Activated CD4-positive, alpha-beta T cell treated with anti-CD3 and anti-CD28 coated beads for 36 hours (primary cell): ENCODE measurements around the gene NMS. TPM values are rescaled to one million over a fixed set of nuclear protein-coding genes. Genes with fewer than 3 reads are reported as not detected.
A peak's percentile ranks its signal among the peaks of the same experiment; 100 is the strongest.

Experiments
- ATAC-seq: fragments of 200-7000 bp; cut with Tn5 transposase; one replicate; pipeline ENCODE4 v1.10.0; 2021; ENCODE audit warnings: mild to moderate bottlenecking, moderate library complexity
- CTCF ChIA-PET: fragments of 350-600 bp; sonication (Branson Sonifier 250); formaldehyde crosslinking; loops from one replicate; lab custom pipeline; 2021; ENCODE audit warnings: antibody characterized with exemption; lab: Charles Lee
- POLR2A ChIA-PET: fragments of 350-600 bp; sonication (Branson Sonifier 250); formaldehyde crosslinking; loops from one replicate; lab custom pipeline; 2021; ENCODE audit warnings: antibody characterized with exemption, inconsistent platforms; lab: Charles Lee
- DNase-seq: peaks from one replicate; pipeline ENCODE4 v3.0.0-alpha.2; 2020
- H3K27ac Mint-ChIP-seq: one replicate; pipeline ENCODE4 v1.8.0; 2021; ENCODE audit warnings: mixed read lengths
- H3K27me3 Mint-ChIP-seq: one replicate; pipeline ENCODE4 v1.8.0; 2021; ENCODE audit warnings: mixed read lengths
- H3K36me3 Mint-ChIP-seq: one replicate; pipeline ENCODE4 v1.8.0; 2021; ENCODE audit warnings: low read depth, mixed read lengths
- H3K4me1 Mint-ChIP-seq: one replicate; pipeline ENCODE4 v1.8.0; 2021; ENCODE audit warnings: mixed read lengths
- H3K4me3 Mint-ChIP-seq: one replicate; pipeline ENCODE4 v1.8.0; 2021; ENCODE audit warnings: mild to moderate bottlenecking, moderate library complexity, mixed read lengths
- H3K9me3 Mint-ChIP-seq: one replicate; pipeline ENCODE4 v1.8.0; 2021; ENCODE audit warnings: low read depth, mixed read lengths
- intact Hi-C, 2 experiments: fragments of 100-400 bp; cut with DNase I in 1 of 2; cut with micrococcal nuclease in 1 of 2; formaldehyde crosslinking; loops; one replicate each; pipeline versions ENCODE4 v1.14.2 to v1.15.1; 2022 to 2024; cut with DNase I, micrococcal nuclease
- total RNA-seq, 2 experiments: library from RNA; stranded (reverse); gene quantifications; one replicate each; pipeline ENCODE4 v1.2.3, GENCODE V29; 2021

NMS gene, protein sequence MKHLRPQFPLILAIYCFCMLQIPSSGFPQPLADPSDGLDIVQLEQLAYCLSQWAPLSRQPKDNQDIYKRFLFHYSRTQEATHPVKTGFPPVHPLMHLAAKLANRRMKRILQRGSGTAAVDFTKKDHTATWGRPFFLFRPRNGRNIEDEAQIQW
- not detected for total RNA-seq

- DNase-seq (no peak), ATAC-seq (no peak)
- no peaks in the 10 kb centered on the region for H3K4me1 Mint-ChIP-seq
- peaks cover 30% of the 10 kb centered on the region for H3K27me3 Mint-ChIP-seq
- no peak within 1 kb of the TSS for H3K4me3 Mint-ChIP-seq
- ChIA-PET POLR2A (no interaction called here), CTCF (interaction anchor here (0.6 kb wide), 1 partner anchor 40 kb away, joined by 3 read pairs; no protein-coding TSS in a partner anchor)
- no peaks in the 10 kb centered on the region for H3K36me3 Mint-ChIP-seq
- no peak within 1 kb of the TSS for H3K27ac Mint-ChIP-seq
- no peaks in the 10 kb centered on the region for H3K9me3 Mint-ChIP-seq
- intact Hi-C loops: no loop called here
These were observed at the start of gene NMS for GRCh38 chr2:100470182-100470581. NMS (plus strand) TSS chr2:100470482; CDS start chr2:100470489, 7 bp downstream.

DNA sequence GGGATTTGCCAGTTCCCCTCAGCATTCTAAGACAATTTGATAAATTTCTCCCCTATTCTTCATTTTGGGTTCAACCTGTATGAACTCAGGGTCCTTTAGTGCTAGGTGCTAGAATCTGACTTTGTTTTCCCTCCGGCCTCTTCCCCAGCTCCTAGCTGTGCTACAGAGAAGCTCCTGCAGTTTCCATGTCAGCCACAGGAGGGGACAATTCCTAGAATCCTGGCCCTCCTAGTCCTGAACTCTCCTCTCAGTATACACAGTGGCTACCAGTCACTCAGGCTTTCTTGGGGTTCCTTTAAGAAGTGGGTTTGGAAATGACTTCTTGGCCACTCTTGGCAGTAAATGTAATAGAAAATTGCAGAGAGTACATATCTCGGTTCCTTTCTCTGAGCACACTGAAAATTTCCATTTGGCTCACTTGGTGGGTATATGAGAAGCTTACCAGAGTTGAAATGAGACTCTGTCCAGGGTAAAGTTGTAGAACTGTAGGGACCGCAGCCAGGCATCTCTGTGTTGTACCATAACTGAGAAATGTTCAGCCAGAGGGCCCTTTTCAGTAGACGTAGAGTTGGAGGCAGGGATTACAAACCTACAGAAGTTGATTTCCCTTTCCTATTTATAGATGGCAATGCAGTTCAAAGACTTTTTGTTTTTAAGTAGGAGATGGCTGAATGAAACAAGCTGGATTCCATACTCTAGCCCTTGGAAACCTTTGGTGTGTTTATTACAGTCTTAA, 47.8 kb upstream of the NMS start:
- Mint-ChIP-seq H3K9me3 (no peaks in the 10 kb centered on the region), H3K4me1 (peaks cover 8% of the 10 kb centered on the region), H3K4me3 (no peak overlapping the region), H3K27me3 (peaks cover 2% of the 10 kb centered on the region), H3K36me3 (no peaks in the 10 kb centered on the region), H3K27ac (no peak overlapping the region)
- intact Hi-C loops: loop anchor here in 1 of 2 experiments (10.0 kb wide), 1 partner anchor 562 kb away; no protein-coding TSS in a partner anchor
- ChIA-PET CTCF (interaction anchor here (0.8 kb wide), 1 partner anchor 590 kb away, joined by 3 read pairs; no protein-coding TSS in a partner anchor), POLR2A (interaction anchor here (0.5 kb wide), 1 partner anchor 33 kb away, joined by 3 read pairs; no protein-coding TSS in a partner anchor)
- ATAC-seq (no peak), DNase-seq (no peak)

- H3K27me3 Mint-ChIP-seq: peaks cover 2% of the 10 kb centered on the region
- H3K36me3 Mint-ChIP-seq: no peaks in the 10 kb centered on the region
- no peak overlapping the region for H3K4me3 Mint-ChIP-seq
- no peak overlapping the region for H3K27ac Mint-ChIP-seq
- peaks cover 6% of the 10 kb centered on the region for H3K4me1 Mint-ChIP-seq
- DNase-seq: no peak
- ATAC-seq: no peak
- H3K9me3 Mint-ChIP-seq: no peaks in the 10 kb centered on the region
- ChIA-PET CTCF (no interaction called here), POLR2A (no interaction called here)
- intact Hi-C loops: loop anchor here in 1 of 2 experiments (10.0 kb wide), 1 partner anchor 561 kb away; no protein-coding TSS in a partner anchor
These were observed 46.7 kb upstream of the NMS start for GRCh38 chr2:100423631-100424030.

DNA sequence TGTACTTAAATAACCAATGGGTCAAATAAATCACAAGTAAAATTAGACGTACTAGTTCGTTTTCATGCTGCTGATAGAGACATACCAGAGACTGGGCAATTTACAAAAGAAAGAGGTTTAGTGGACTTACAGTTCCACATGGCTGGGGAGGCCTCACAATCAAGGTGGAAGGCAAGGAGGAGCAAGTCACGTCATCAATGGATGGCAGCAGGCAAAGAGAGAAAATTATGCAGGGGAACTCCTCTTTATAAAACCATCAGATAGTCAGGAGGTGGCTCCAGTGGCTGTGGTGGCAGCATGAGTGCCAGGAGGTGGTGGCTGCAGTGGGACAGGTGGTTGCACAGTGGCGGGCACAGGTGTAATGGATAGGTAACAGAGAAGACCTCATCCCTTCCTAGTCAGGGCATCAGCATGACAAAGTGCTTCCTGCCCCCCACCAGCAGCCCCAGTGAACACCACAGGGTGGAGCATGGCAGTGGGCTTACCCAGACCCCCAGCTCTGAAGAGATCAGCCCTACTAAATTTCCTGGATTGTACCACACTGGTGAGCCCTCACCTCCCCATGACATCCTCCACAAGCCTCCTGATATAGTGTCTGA, 45.9 kb upstream of the NMS start:
- H3K36me3 Mint-ChIP-seq: no peaks in the 10 kb centered on the region
- no peak for ATAC-seq
- DNase-seq: no peak
- H3K27me3 Mint-ChIP-seq: peaks cover 4% of the 10 kb centered on the region
- ChIA-PET CTCF (interaction anchor here (0.6 to 0.7 kb wide), 2 partner anchors 44 to 937 kb away, joined by 3 to 4 read pairs; no protein-coding TSS in a partner anchor), POLR2A (no interaction called here)
- H3K27ac Mint-ChIP-seq: no peak overlapping the region
- peaks cover 6% of the 10 kb centered on the region for H3K4me1 Mint-ChIP-seq
- intact Hi-C loops: loop anchor here in 1 of 2 experiments (10.0 kb wide), 1 partner anchor 560 kb away; no protein-coding TSS in a partner anchor
- H3K9me3 Mint-ChIP-seq: no peaks in the 10 kb centered on the region
- H3K4me3 Mint-ChIP-seq: no peak overlapping the region

- Mint-ChIP-seq H3K27me3 (peaks cover 5% of the 10 kb centered on the region), H3K36me3 (no peaks in the 10 kb centered on the region), H3K4me3 (no peak overlapping the region), H3K4me1 (peaks cover 6% of the 10 kb centered on the region), H3K27ac (no peak overlapping the region), H3K9me3 (no peaks in the 10 kb centered on the region)
- ATAC-seq (no peak), DNase-seq (no peak)
- POLR2A ChIA-PET: no interaction called here
- intact Hi-C loops: loop anchor here in 1 of 2 experiments (10.0 kb wide), 1 partner anchor 560 kb away; no protein-coding TSS in a partner anchor
- CTCF ChIA-PET: interaction anchor here (0.6 to 0.7 kb wide), 2 partner anchors 44 to 936 kb away, joined by 3 to 4 read pairs; no protein-coding TSS in a partner anchor
These were observed 45.2 kb upstream of the NMS start for GRCh38 chr2:100425107-100425506.

DNA sequence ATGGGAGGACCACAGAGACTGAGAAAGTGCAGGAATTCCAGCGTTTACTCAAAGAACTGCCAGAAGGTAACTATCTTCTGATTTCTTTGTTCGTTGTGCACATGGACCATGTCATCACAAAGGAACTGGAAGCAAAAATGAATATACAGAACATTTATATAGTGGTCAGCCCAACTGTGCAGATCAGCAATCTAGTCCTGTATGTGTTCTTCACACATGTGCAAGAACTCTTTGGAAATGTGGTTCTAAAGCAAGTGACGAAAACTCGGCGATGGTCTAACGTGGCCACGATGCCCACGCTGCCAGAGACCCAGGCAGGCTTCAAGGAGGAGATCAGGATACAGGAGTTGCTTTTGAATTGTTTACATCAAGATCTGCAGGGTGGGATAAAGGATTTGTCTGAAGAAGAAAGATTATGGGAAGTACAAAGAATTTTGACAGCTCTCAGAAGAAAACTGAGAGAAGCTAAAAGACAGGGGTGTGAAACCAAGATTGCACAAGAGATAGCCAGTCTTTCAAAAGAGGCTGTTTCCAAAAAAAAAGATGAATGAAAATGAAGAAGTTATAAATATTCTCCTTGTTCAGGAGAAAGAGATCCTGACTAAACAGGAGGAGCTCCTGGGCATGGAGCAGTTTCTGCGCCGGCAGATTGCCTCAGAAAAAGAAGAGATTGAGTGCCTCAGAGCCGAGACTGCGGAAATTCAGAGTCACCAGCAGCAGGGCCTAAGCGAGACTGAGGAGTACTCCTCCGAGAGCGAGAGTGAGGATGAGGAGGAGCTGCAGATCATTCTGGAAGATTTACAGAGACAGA, 44.5 kb upstream of the NMS start:
- H3K9me3 Mint-ChIP-seq: peaks cover 5% of the 10 kb centered on the region
- H3K27me3 Mint-ChIP-seq: peaks cover 5% of the 10 kb centered on the region
- peaks cover 6% of the 10 kb centered on the region for H3K4me1 Mint-ChIP-seq
- intact Hi-C loops: loop anchor here in 1 of 2 experiments (10.0 kb wide), 1 partner anchor 559 kb away; no protein-coding TSS in a partner anchor
- CTCF ChIA-PET: no interaction called here
- H3K27ac Mint-ChIP-seq: no peak overlapping the region
- ATAC-seq: no peak
- no peak overlapping the region for H3K4me3 Mint-ChIP-seq
- DNase-seq: no peak
- no peaks in the 10 kb centered on the region for H3K36me3 Mint-ChIP-seq
- POLR2A ChIA-PET: no interaction called here

- intact Hi-C loops: loop anchor here in 1 of 2 experiments (10.0 kb wide), 1 partner anchor 558 kb away; no protein-coding TSS in a partner anchor
- DNase-seq (no peak), ATAC-seq (no peak)
- Mint-ChIP-seq H3K36me3 (no peaks in the 10 kb centered on the region), H3K27me3 (peaks cover 5% of the 10 kb centered on the region), H3K9me3 (peaks cover 5% of the 10 kb centered on the region), H3K4me1 (peaks cover 6% of the 10 kb centered on the region), H3K27ac (no peak overlapping the region), H3K4me3 (no peak overlapping the region)
- ChIA-PET CTCF (no interaction called here), POLR2A (no interaction called here)
These were observed 43.9 kb upstream of the NMS start for GRCh38 chr2:100426384-100426720.

GRCh38 chr2:100427111-100427510, 43.2 kb upstream of the NMS start:
- intact Hi-C loops: loop anchor here in 1 of 2 experiments (10.0 kb wide), 1 partner anchor 558 kb away; no protein-coding TSS in a partner anchor
- Mint-ChIP-seq H3K9me3 (peaks cover 5% of the 10 kb centered on the region), H3K4me1 (peaks cover 6% of the 10 kb centered on the region), H3K27me3 (peaks cover 5% of the 10 kb centered on the region), H3K36me3 (no peaks in the 10 kb centered on the region), H3K4me3 (no peak overlapping the region), H3K27ac (no peak overlapping the region)
- ATAC-seq: no peak
- CTCF ChIA-PET: interaction anchor here (0.5 kb wide), 1 partner anchor 1547 kb away, joined by 3 read pairs; no protein-coding TSS in a partner anchor
- DNase-seq: no peak
- POLR2A ChIA-PET: no interaction called here

GRCh38 chr2:100427627-100428258, 42.5 kb upstream of the NMS start:
- Mint-ChIP-seq H3K9me3 (peaks cover 5% of the 10 kb centered on the region), H3K27ac (no peak overlapping the region), H3K4me3 (no peak overlapping the region), H3K4me1 (peaks cover 6% of the 10 kb centered on the region), H3K36me3 (no peaks in the 10 kb centered on the region), H3K27me3 (peaks cover 5% of the 10 kb centered on the region)
- CTCF ChIA-PET: interaction anchor here (0.5 to 1.1 kb wide), 2 partner anchors 577 to 1548 kb away, joined by 3 to 4 read pairs; no protein-coding TSS in a partner anchor
- DNase-seq (peak; percentile 86), ATAC-seq (peak; percentile 86)
- intact Hi-C loops: loop anchor here in 1 of 2 experiments (10.0 kb wide), 1 partner anchor 557 kb away; no protein-coding TSS in a partner anchor
- POLR2A ChIA-PET: no interaction called here

GRCh38 chr2:100429726-100430125, 40.6 kb upstream of the NMS start:
- Mint-ChIP-seq H3K9me3 (peaks cover 5% of the 10 kb centered on the region), H3K27ac (no peak overlapping the region), H3K27me3 (peaks cover 3% of the 10 kb centered on the region), H3K36me3 (no peaks in the 10 kb centered on the region), H3K4me3 (no peak overlapping the region), H3K4me1 (peaks cover 6% of the 10 kb centered on the region)
- POLR2A ChIA-PET: no interaction called here
- ATAC-seq (no peak), DNase-seq (no peak)
- intact Hi-C loops: loop anchor here in 1 of 2 experiments (10.0 kb wide), 1 partner anchor 555 kb away; no protein-coding TSS in a partner anchor
- CTCF ChIA-PET: interaction anchor here (1.0 kb wide), 1 partner anchor 14 kb away, joined by 6 read pairs; no protein-coding TSS in a partner anchor
